Measurements from ENCODE around the gene INHA.

The INHA gene

GRCh38 chr2:219571311-219572236, 536 bp upstream of the INHA start, which contains the start of gene OBSL1:
Gene OBSL1 (minus strand): TSS chr2:219571539. CDS start chr2:219571232, 307 bp downstream.
- peak within 1 kb of the TSS; percentile 67 for H3K4me3 ChIP-seq (ENCODE audit: low read depth, low read length)

GRCh38 chr2:219573166-219573565, 1.1 kb downstream of the INHA start:
- H3K4me3 ChIP-seq (ENCODE audit: low read depth, low read length): no peak overlapping the region

GRCh38 chr2:219574484-219575311, 2.6 kb downstream of the INHA start:
- no peak overlapping the region for H3K4me3 ChIP-seq (ENCODE audit: low read depth, low read length)

- H3K4me3 ChIP-seq (ENCODE audit: low read depth, low read length): no peak overlapping the region
Observed at GRCh38 chr2:219575566-219576504, 3.7 kb downstream of the INHA start.

GRCh38 chr2:219576505-219577388, 4.6 kb downstream of the INHA start:
- H3K4me3 ChIP-seq (ENCODE audit: low read depth, low read length): no peak overlapping the region

GRCh38 chr2:219578811-219579613, 6.9 kb downstream of the INHA start:
- H3K4me3 ChIP-seq (ENCODE audit: low read depth, low read length): no peak overlapping the region

GRCh38 chr2:219581346-219581745, 9.2 kb downstream of the INHA start:
- no peak overlapping the region for H3K4me3 ChIP-seq (ENCODE audit: low read depth, low read length)

GRCh38 chr2:219591091-219591490, 19.0 kb downstream of the INHA start:
- no peak overlapping the region for H3K4me3 ChIP-seq (ENCODE audit: low read depth, low read length)

- H3K4me3 ChIP-seq (ENCODE audit: low read depth, low read length): no peak overlapping the region
Observed at GRCh38 chr2:219592736-219593135, 20.6 kb downstream of the INHA start.

GRCh38 chr2:219593154-219593553, 21.0 kb downstream of the INHA start:
- H3K4me3 ChIP-seq (ENCODE audit: low read depth, low read length): no peak overlapping the region

GRCh38 chr2:219595256-219595655, 23.1 kb downstream of the INHA start:
- H3K4me3 ChIP-seq (ENCODE audit: low read depth, low read length): no peak overlapping the region

- peak overlapping the region; percentile 86 for H3K4me3 ChIP-seq (ENCODE audit: low read depth, low read length)
Observed at GRCh38 chr2:219596954-219597551, 24.9 kb downstream of the INHA start.

GRCh38 chr2:219597552-219598307, 25.6 kb downstream of the INHA start, which contains the start of gene STK11IP:
Gene STK11IP (plus strand): TSS chr2:219597857. CDS start chr2:219598120, 263 bp downstream.
- peak within 1 kb of the TSS; percentile 86 for H3K4me3 ChIP-seq (ENCODE audit: low read depth, low read length)

- H3K4me3 ChIP-seq (ENCODE audit: low read depth, low read length): peak overlapping the region; percentile 86
Observed at GRCh38 chr2:219598308-219599078, 26.4 kb downstream of the INHA start.

GRCh38 chr2:219603771-219604170, 31.7 kb downstream of the INHA start:
- H3K4me3 ChIP-seq (ENCODE audit: low read depth, low read length): no peak overlapping the region

- H3K4me3 ChIP-seq (ENCODE audit: low read depth, low read length): no peak overlapping the region
Observed at GRCh38 chr2:219605607-219605954, 33.5 kb downstream of the INHA start.

- no peak overlapping the region for H3K4me3 ChIP-seq (ENCODE audit: low read depth, low read length)
Observed at GRCh38 chr2:219607931-219608330, 35.8 kb downstream of the INHA start.

Measured in iPS-11a (cell line).